Myocyte (in vitro differentiated cells): Measurements from ENCODE around the gene AIPL1. TPM values are rescaled to one million over a fixed set of nuclear protein-coding genes. Genes with fewer than 3 reads are reported as not detected.
A peak's percentile ranks its signal among the peaks of the same experiment; 100 is the strongest.
"Not testable (repeated sequence)": the region's sequence is repeated elsewhere in the genome, so short reads cannot be mapped to it uniquely, and the experiment has no call there.

Source experiments
- DNase-seq: peaks from one replicate; pipeline ENCODE4 v3.0.0-alpha.2; 2012; ENCODE audit warnings: low read depth
- polyA plus RNA-seq: library from polyadenylated mRNA; unstranded; fragments of >200 nt; gene quantifications from one replicate; pipeline ENCODE4 v1.2.1, GENCODE V29; 2012; ENCODE audit warnings: missing spikeins
- total RNA-seq: library from RNA; depleted of rRNA; stranded (reverse); fragments of >200 nt; gene quantifications from 2 replicates; pipeline ENCODE4 v1.2.3, GENCODE V29; 2014

Gene AIPL1, protein sequence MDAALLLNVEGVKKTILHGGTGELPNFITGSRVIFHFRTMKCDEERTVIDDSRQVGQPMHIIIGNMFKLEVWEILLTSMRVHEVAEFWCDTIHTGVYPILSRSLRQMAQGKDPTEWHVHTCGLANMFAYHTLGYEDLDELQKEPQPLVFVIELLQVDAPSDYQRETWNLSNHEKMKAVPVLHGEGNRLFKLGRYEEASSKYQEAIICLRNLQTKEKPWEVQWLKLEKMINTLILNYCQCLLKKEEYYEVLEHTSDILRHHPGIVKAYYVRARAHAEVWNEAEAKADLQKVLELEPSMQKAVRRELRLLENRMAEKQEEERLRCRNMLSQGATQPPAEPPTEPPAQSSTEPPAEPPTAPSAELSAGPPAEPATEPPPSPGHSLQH
- total RNA-seq, result not detected in 2 replicates
- polyA plus RNA-seq, result not detected

GRCh38 chr17:6435051-6435450 lies at the start of gene AIPL1:
Gene AIPL1 (minus strand): TSS chr17:6435121. CDS start chr17:6435104, 17 bp downstream.
- DNase-seq, result no peak

DNA sequence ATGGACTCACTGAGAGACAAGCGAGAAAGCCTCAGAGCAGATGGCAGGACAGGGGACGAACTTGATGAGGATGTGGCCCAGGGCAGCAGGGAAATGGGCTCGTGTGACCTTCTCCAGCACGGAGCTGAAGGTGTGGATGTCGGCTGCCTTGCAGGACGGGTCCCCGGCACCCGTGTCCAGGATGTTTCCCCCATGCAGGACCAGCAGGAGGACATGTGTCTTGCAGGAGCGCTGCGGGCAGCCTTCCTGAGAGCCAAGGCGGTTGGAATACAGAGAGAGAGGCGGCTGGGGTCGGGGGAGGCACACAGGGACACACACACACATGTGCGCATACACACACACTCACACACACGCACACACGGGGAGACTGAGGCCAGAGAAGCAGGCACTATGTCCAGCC lies 48.6 kb upstream of the AIPL1 start:
- DNase-seq, result no peak

DNA sequence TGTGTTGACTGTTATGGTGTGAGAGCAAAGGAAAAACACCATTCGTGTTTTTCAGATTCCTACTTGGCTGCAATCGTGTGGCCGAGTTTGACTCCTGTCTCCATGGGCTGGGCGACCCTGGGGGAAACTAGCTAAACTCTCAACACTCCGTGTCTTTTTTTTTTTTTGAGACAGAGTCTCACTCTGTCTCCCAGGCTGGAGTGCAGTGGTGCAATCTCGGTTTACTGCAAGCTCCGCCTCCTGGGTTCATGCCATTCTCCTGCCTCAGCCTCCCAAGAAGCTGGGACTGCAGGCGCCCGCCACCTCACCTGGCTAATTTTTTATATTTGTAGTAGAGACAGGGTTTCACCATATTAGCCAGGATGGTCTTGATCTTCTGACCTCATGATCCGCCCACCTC lies 47.9 kb upstream of the AIPL1 start:
- DNase-seq, result not testable (repeated sequence)

DNA sequence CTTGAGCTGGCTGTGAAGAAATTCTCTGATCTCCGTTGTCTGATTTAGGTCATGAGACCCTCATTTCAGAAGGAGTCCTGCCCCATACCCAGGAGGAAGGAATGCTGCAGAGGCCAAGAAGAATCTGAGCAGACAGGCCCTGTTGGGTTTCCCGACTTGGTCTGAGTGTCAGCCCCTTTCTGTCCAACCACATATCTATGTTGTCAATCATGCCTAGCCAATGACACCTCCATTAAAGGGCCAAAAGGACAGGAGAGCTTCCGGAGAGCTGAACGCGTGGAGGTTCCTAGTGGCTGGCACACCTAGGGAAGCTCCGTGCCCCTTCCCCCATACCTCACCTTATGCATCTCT lies 47.2 kb upstream of the AIPL1 start:
- no peak for DNase-seq

DNA sequence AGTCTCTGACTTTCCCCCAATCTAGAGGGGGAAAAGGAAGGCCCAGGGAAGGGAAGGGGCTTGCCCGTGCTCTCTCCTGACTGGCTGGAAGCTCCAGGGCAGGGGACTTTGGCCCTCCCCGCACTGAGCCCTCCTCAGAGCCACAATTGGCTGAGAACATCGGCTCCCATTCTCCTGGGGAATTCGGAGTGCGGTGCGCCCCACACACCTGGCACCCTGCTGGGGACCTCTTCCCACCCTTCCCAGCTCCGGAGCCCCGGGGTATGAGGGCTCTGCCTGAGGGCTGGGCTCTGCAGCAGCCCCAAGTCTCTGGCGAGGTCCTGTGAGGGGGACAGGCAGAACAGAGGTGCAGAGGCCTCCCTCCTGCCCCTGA lies 45.4 kb upstream of the AIPL1 start:
- no peak for DNase-seq

DNA sequence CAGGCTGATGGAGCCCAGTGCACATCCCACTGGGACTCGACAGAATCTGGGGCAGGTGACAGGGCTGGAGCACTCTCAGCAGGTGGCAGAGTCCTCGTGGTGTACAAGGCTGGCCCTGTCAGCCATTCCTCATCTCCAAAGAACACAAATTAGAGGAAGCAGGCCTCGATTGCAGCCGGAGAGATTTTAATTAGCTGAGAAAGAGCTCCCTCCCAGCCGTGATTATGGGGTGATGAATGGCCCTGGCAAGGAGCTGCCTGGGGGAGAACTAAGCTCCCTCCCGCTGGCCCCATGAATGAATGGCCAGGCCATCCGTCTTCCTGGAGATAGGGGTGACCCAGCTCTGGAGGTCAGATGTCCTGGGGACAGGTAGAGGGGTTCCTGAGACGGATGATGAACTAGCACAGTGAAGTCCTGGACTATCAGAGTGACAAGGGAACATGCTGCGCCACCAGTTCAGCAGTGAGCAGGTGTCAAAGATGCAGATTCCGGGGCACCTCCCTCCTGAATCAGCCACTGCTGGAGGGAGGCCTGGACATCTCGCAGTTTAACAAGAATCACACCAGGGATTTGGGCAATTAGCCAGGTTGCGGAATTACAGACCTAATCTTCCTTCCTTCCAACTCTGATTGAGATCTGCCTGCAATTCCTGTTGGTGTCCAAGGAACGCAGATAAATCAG lies 44.8 kb upstream of the AIPL1 start:
- DNase-seq, result no peak

- DNase-seq, result no peak
Measured at GRCh38 chr17:6478486-6478885, 43.6 kb upstream of the AIPL1 start.

DNA sequence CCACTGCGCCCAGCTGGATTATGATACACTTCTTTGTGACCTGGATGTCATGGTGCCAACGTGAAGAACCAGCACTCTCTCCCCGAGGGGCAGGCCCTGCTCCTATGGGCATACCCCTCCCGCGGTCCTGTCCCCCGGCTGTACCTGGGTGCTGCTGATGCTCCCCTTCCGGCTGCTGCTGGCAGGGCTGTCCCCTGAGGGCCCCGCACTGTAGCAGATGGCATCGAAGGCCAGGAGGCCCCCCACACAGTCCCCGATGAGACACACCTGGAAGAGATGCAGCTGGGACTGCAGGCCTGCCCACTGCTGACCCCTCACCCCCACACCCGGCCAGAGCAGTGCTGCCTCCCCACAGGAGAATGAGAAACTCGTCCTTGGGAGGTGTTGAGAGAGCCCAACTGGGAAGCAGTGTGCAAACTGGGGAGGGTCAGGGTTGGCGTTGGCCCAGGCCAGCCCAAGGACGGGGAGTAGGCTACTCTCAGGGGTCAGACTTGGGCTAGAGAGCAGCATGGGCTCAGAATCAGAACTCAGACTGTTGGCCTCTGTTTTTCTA lies 43.0 kb upstream of the AIPL1 start:
- DNase-seq, result no peak

- no peak for DNase-seq
Measured at GRCh38 chr17:6476810-6477179, 41.9 kb upstream of the AIPL1 start.

- DNase-seq, result no peak
Measured at GRCh38 chr17:6476076-6476809, 41.3 kb upstream of the AIPL1 start.

- no peak for DNase-seq
Measured at GRCh38 chr17:6475411-6475810, 40.5 kb upstream of the AIPL1 start.

DNA sequence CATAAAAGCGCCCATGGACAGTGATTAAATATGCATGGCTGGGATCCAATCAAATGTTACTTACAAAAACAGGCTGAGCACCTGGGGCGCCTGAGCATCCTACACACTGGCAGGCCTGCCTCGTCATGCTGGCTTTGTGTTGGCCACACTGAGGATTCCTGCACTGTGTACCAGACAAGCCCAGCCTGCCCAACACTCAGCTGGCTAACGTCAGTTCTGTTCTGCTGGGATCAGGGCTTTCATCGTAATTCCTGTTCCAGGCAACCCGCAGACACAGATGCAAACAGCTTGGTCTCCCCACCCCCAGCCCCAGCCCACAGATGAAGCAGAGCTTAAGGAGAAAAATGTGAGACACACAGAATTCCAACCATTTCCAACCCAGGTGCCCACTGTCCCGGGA lies 40.0 kb upstream of the AIPL1 start:
- no peak for DNase-seq

DNA sequence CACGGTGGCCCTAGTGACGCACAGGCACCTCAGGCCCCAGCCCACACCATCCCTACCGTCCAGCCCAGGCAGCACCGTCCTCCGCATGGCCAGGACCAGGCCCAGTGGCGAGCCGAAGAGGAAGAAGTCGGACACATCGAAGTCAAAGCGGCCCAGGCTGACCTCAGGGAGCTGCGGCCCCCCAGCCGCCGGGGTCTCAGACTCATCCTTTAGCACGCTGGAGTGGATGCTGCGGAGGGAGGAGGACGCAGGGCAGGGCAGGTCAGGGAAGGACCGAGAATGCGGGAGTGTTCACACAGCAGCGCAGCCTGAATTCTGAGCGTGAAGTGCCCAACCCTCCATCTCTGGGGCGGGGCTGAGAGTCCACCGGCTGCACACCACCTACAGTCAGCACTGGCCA lies 39.5 kb upstream of the AIPL1 start:
- DNase-seq, result no peak

- DNase-seq, result peak; percentile 77
Measured at GRCh38 chr17:6473128-6473767, 38.3 kb upstream of the AIPL1 start.

- no peak for DNase-seq
Measured at GRCh38 chr17:6472517-6472916, 37.6 kb upstream of the AIPL1 start.

DNA sequence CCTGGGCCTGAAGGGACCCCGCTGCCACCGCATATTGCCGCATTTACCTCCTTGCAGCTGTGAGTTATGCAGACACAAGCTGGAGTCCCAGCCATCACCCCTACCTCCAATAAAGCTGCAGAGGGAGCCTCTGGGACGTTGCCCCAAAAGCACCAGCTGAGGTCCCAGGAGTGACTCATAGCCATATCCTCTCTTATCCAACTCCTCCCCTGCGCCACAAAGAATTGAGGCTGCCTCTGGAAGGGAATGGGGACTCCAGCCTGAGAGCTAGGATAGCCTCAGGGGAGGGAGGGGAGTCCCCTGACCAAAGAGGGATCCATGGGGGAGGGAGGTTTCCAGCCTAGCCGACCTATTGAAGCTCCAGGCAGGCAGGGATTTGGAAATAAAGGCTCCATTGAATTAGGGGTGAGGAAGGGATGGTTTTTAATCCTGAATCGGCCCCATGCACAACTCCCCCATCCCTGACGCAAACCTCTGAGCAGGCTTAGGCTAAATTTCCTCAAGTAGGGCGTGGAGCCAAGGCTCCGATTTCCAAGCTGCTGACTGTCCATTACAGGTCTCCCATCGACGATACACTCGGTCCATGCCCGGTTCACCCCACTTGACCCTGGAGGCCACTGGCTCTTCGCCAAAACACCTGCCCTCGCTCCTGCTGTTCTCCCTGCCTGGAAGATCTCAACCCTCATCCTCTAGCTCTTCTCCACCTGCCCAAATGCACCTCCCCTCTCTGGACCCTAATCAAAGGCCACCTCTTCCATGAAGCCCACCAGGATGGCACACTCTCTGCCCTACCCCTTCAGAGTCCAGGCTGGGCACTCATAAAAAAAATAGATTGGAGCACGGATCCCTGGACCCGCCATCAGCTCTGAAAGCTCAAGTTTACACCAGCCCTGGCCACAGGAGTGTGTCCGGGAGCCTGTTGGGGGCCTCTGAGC lies 36.9 kb upstream of the AIPL1 start:
- peak; percentile 84 for DNase-seq

- DNase-seq, result no peak
Measured at GRCh38 chr17:6470751-6471521, 36.0 kb upstream of the AIPL1 start.

DNA sequence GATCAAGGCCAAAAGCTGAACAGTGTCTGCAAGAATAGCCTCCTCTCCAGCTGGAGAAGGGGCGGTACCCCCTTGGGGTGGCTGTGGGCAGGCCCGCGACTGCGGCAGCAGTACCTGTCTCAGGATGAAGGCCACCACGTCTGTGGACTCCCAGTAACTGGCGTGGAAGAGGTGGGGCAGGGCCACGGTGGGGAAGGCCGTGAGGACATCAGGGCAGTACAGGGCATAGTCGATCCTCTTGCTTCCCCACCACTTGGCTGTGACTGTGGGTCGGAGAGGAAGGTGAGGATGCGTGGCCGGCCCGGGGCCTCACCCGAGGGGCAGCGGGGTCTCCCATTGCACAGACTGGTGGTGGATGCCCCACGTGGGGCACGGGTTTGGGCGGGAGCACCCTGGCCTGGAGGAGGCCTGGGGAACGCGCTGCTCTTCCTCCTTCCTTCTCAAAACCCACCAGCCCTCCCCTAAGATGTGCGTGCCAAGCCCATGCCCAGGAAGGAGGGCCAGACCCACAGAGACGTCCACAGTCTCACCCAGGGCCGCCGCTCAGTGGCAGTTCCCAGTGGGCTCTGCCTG lies 35.3 kb upstream of the AIPL1 start:
- no peak for DNase-seq
